PC-3 (cell line): ENCODE data around the gene FGFBP2. TPM values are rescaled to one million over a fixed set of nuclear protein-coding genes. Genes with fewer than 3 reads are reported as not detected.

Experiments
- ATAC-seq: fragments of 200-7000 bp; cut with Tn5 transposase; 2 replicates; pipeline ENCODE4 v1.9.1; 2020; ENCODE audit warnings: mild to moderate bottlenecking, moderate library complexity
- BruUV-seq: library from RNA; stranded (reverse); fragments of 400-500 nt; replicated peaks from 2 replicates; lab custom pipeline; 2021; lab: Mats Ljungman, UMichigan
- CTCF ChIA-PET: fragments of 300-600 bp; sonication (Branson Sonifier 250); formaldehyde crosslinking; loops from one replicate; lab custom pipeline; 2022; ENCODE audit warnings: antibody characterized with exemption; lab: Charles Lee
- POLR2A ChIA-PET: fragments of 300-600 bp; sonication (Branson Sonifier 250); formaldehyde crosslinking; loops from one replicate; lab custom pipeline; 2022; ENCODE audit warnings: antibody characterized with exemption; ENCODE audit not compliant: unreplicated experiment; lab: Charles Lee
- DNase-seq: peaks from one replicate; pipeline ENCODE4 v3.0.0-alpha.2; 2015
- H2AFZ ChIP-seq: fragments of 300-600 bp; sonication (generic); 2 replicates; pipeline ENCODE4 v1.6.0; 2016; ENCODE audit warnings: antibody characterized with exemption, low read length
- H3F3A ChIP-seq: fragments of 300-600 bp; sonication (generic); one replicate; pipeline ENCODE4 v1.6.0; 2017; ENCODE audit warnings: antibody characterized with exemption, low read length, control low read depth, mild to moderate bottlenecking; ENCODE audit not compliant: unreplicated experiment
- H3K27ac ChIP-seq: fragments of 300-600 bp; sonication (generic); 2 replicates; pipeline ENCODE4 v1.5.1; 2016; ENCODE audit warnings: mild to moderate bottlenecking, low read length
- H3K27me3 ChIP-seq: fragments of 300-600 bp; sonication (generic); 2 replicates; pipeline ENCODE4 v1.6.1; 2016; ENCODE audit warnings: low read length, mixed read lengths
- H3K36me3 ChIP-seq: fragments of 300-600 bp; sonication (generic); 2 replicates; pipeline ENCODE4 v1.6.1; 2016; ENCODE audit warnings: low read depth, mixed run types, low read length, mixed read lengths
- H3K4me1 ChIP-seq: fragments of 300-600 bp; sonication (generic); 2 replicates; pipeline ENCODE4 v1.5.1; 2016; ENCODE audit warnings: low read length; ENCODE audit not compliant: insufficient read depth
- H3K4me2 ChIP-seq: fragments of 300-600 bp; sonication (generic); 2 replicates; pipeline ENCODE4 v1.6.0; 2016; ENCODE audit warnings: low read length
- H3K4me3 ChIP-seq: fragments of 300-600 bp; sonication (generic); 2 replicates; pipeline ENCODE4 v1.5.1; 2016; ENCODE audit warnings: mild to moderate bottlenecking, low read length, mixed read lengths
- H3K79me2 ChIP-seq: fragments of 300-600 bp; sonication (generic); 2 replicates; pipeline ENCODE4 v1.6.1; 2017; ENCODE audit warnings: low read length, mixed read lengths
- H3K9ac ChIP-seq: fragments of 300-600 bp; sonication (generic); 2 replicates; pipeline ENCODE4 v1.6.0; 2016; ENCODE audit warnings: mild to moderate bottlenecking, low read length
- H3K9me2 ChIP-seq: fragments of 300-600 bp; sonication (generic); replicated peaks from 2 replicates; pipeline ENCODE4 v1.6.1; 2016; ENCODE audit warnings: mixed run types, low read length, mixed read lengths
- H3K9me3 ChIP-seq: fragments of 300-600 bp; sonication (generic); 2 replicates; pipeline ENCODE4 v1.6.1; 2016; ENCODE audit warnings: low read length, mixed read lengths
- H4K20me1 ChIP-seq: fragments of 300-600 bp; sonication (generic); 2 replicates; pipeline ENCODE4 v1.6.1; 2016; ENCODE audit warnings: low read length, mixed read lengths
- EZH2 ChIP-seq: fragments of 300-600 bp; sonication (generic); IDR thresholded peaks from one replicate; pipeline ENCODE4 v1.6.1; 2017; ENCODE audit warnings: antibody characterized with exemption, mild to moderate bottlenecking, low read length; ENCODE audit not compliant: unreplicated experiment
- EZH2phosphoT487 ChIP-seq: fragments of 300-600 bp; sonication (generic); IDR thresholded peaks from 2 replicates; pipeline ENCODE4 v1.6.1; 2018; ENCODE audit warnings: mild to moderate bottlenecking, antibody characterized with exemption, low read length, borderline replicate concordance
- intact Hi-C: fragments of 100-400 bp; cut with micrococcal nuclease; formaldehyde crosslinking; loops from 2 replicates; pipeline ENCODE4 v1.9.0; 2023
- total RNA-seq: library from RNA; depleted of rRNA; stranded (reverse); fragments of >200 nt; gene quantifications from 2 replicates; pipeline ENCODE4 v1.2.3, GENCODE V29; 2014
- TF ChIP-seq, protein P1 (sequence below): fragments of 300-600 bp; sonication (generic); conservative IDR thresholded peaks from 2 replicates; pipeline ENCODE4 v1.5.1; 2017; ENCODE audit warnings: antibody characterized with exemption, low read depth, mild to moderate bottlenecking, low read length

FGFBP2 gene
- total RNA-seq, 1 experiment from 2014 or later = not detected

DNA sequence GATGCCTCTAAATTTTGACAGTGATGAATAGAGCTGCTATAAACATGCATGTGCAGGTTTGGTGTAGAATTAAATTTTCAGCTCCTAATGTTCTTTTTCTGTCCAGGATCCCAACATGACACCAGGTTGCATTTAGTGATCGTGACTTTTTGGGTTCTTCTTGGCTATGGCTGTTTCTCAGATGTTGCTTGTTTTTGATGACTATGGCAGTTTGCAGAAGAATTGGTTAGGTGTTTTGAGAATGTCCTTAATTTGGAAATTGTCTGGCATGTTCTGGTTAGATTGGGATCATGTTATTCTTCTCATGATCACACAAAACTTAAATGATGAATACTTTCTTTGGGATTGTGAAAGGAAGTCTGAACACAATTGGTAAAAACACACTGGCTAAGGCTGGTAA, 20.7 kb downstream of the FGFBP2 start:
- ChIA-PET POLR2A (no interaction called here), CTCF (no interaction called here)
- H3K79me2 ChIP-seq = peaks cover 8% of the 10 kb centered on the region

DNA sequence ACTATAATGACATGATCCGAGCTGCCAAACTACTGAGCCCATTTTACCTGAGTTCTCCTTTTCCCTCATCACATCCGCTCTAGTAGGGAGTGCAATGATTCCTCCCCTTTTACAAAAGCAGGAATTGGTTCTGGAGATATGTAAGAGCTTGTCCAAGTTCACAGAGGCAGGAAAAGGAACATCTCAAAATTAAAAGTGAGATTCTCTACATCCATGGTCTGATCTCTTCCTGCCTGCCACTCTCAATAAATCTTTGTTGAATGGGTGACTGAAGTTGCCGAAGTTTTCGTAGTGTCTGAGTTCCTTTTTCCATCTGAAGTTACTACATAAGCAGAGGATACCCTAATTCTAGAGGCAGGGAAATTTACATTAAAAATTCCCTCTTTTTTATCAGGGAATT, 24.3 kb downstream of the FGFBP2 start, which contains the start of gene FGFBP1:
Gene FGFBP1 (minus strand): TSS at position 101 of the 400 bp plus-strand sequence. CDS start 2,108 bp downstream, outside the sequence.
- ChIA-PET CTCF (interaction anchor here (1.3 to 1.7 kb wide), 2 partner anchors 17 to 56 kb away, joined by 8 to 10 read pairs; no protein-coding TSS in a partner anchor), POLR2A (interaction anchor here (0.6 kb wide), 1 partner anchor 202 kb away, joined by 4 read pairs; no protein-coding TSS in a partner anchor)
- H3F3A ChIP-seq = no peaks in the 10 kb centered on the region
- peak within 1 kb of the TSS; percentile 72 for H3K27ac ChIP-seq
- ATAC-seq (no peak), DNase-seq (no peak)
- H4K20me1 ChIP-seq = no peaks in the 10 kb centered on the region
- H3K36me3 ChIP-seq = peaks cover 7% of the 10 kb centered on the region
- H3K4me1 ChIP-seq = peaks cover 37% of the 10 kb centered on the region
- H3K4me3 ChIP-seq = peak within 1 kb of the TSS; percentile 71
- peaks cover 29% of the 10 kb centered on the region for H3K79me2 ChIP-seq
- BruUV-seq = no TSS peak
- H3K27me3 ChIP-seq = no peaks in the 10 kb centered on the region
- H3K4me2 ChIP-seq = peak within 1 kb of the TSS; percentile 91
- intact Hi-C loops = loop anchor here (2.0 to 5.0 kb wide), 2 partner anchors 18 to 56 kb away; no protein-coding TSS in a partner anchor
- no peak for TF ChIP-seq EZH2phosphoT487
- TF ChIP-seq, protein P1, sequence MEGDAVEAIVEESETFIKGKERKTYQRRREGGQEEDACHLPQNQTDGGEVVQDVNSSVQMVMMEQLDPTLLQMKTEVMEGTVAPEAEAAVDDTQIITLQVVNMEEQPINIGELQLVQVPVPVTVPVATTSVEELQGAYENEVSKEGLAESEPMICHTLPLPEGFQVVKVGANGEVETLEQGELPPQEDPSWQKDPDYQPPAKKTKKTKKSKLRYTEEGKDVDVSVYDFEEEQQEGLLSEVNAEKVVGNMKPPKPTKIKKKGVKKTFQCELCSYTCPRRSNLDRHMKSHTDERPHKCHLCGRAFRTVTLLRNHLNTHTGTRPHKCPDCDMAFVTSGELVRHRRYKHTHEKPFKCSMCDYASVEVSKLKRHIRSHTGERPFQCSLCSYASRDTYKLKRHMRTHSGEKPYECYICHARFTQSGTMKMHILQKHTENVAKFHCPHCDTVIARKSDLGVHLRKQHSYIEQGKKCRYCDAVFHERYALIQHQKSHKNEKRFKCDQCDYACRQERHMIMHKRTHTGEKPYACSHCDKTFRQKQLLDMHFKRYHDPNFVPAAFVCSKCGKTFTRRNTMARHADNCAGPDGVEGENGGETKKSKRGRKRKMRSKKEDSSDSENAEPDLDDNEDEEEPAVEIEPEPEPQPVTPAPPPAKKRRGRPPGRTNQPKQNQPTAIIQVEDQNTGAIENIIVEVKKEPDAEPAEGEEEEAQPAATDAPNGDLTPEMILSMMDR = no peak
- no peak for TF ChIP-seq EZH2
- H2AFZ ChIP-seq = no peak within 1 kb of the TSS
- H3K9me2 ChIP-seq = no peaks in the 10 kb centered on the region
- H3K9ac ChIP-seq = peak within 1 kb of the TSS; percentile 65
- no peaks in the 10 kb centered on the region for H3K9me3 ChIP-seq

More for the DNA sequence above, 20.7 kb downstream of the FGFBP2 start:
- H3F3A ChIP-seq = no peaks in the 10 kb centered on the region
- H3K9me3 ChIP-seq = no peaks in the 10 kb centered on the region
- no peaks in the 10 kb centered on the region for H3K9me2 ChIP-seq
- TF ChIP-seq, protein P1 = no peak
- TF ChIP-seq EZH2phosphoT487 (no peak), EZH2 (no peak)
- intact Hi-C loops = no loop called here
- no peaks in the 10 kb centered on the region for H3K36me3 ChIP-seq
- no peaks in the 10 kb centered on the region for H3K27me3 ChIP-seq
- no TSS peak for BruUV-seq
- no peak overlapping the region for H2AFZ ChIP-seq
- no peak overlapping the region for H3K4me2 ChIP-seq
- H4K20me1 ChIP-seq = no peaks in the 10 kb centered on the region
- DNase-seq (no peak), ATAC-seq (no peak)
- H3K9ac ChIP-seq = no peak overlapping the region
- peaks cover 13% of the 10 kb centered on the region for H3K4me1 ChIP-seq
- no peak overlapping the region for H3K4me3 ChIP-seq
- no peak overlapping the region for H3K27ac ChIP-seq

DNA sequence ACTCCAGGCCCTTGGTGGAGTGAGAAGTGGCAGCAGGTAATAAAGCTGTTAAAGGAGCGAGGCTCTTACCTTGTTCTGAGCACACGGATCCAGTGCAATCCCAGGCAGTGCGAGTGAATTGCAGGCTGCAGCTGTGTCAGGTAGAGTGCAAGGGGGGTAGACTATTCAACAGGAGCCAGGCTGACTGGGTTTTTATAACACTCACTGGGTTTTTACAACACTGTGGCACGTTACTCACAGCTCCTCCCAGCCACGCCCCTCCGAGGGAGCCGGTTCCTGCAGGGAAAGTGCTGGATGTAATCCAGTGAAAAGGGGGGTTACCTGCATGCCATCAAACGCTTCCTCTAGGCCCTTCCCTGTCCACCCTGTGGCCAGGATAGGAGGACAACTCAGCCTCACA, 24.8 kb downstream of the FGFBP2 start:
- ATAC-seq = peak; percentile 91
- ChIA-PET CTCF (interaction anchor here (0.6 to 1.7 kb wide), 3 partner anchors 18 to 110 kb away, joined by 3 to 10 read pairs (median 8); no protein-coding TSS in a partner anchor), POLR2A (interaction anchor here (0.5 to 0.6 kb wide), 2 partner anchors 52 to 203 kb away, joined by 3 to 4 read pairs; no protein-coding TSS in a partner anchor)
- H2AFZ ChIP-seq = no peak overlapping the region
- no peaks in the 10 kb centered on the region for H3K9me2 ChIP-seq
- peak; percentile 88 for DNase-seq
- no peaks in the 10 kb centered on the region for H3K9me3 ChIP-seq
- peak overlapping the region; percentile 71 for H3K4me3 ChIP-seq
- intact Hi-C loops = loop anchor here (2.0 to 5.0 kb wide), 2 partner anchors 17 to 56 kb away; no protein-coding TSS in a partner anchor
- TF ChIP-seq EZH2phosphoT487 (no peak), EZH2 (no peak)
- TF ChIP-seq, protein P1 = no peak
- H3K4me2 ChIP-seq = peak overlapping the region; percentile 91
- H4K20me1 ChIP-seq = no peaks in the 10 kb centered on the region
- peaks cover 7% of the 10 kb centered on the region for H3K36me3 ChIP-seq
- no TSS peak for BruUV-seq
- H3K27ac ChIP-seq = peak overlapping the region; percentile 72
- peaks cover 29% of the 10 kb centered on the region for H3K79me2 ChIP-seq
- no peaks in the 10 kb centered on the region for H3K27me3 ChIP-seq
- peaks cover 37% of the 10 kb centered on the region for H3K4me1 ChIP-seq
- H3F3A ChIP-seq = no peaks in the 10 kb centered on the region
- H3K9ac ChIP-seq = peak overlapping the region; percentile 65
